Measurements from ENCODE around the gene ALAS2. TPM values are rescaled to one million over a fixed set of nuclear protein-coding genes. Genes with fewer than 3 reads are reported as not detected.

The ALAS2 gene
- total RNA-seq, 2 donors from 2014 or later: not detected

- no peak for ATAC-seq
- DNase-seq: no peak
- intact Hi-C loops (cut with DNase I, micrococcal nuclease): no loop called here
Measured at GRCh38 chrX:54961750-54962149, 69.0 kb downstream of the ALAS2 start.

Other genes with a start within 250 kb of the ALAS2 start
- not detected for gene ITIH6, start 232.7 kb downstream of the ALAS2 start, total RNA-seq
- gene MAGED2, start 223.2 kb downstream of the ALAS2 start, total RNA-seq: 10 to 100 TPM; 79.8 to 80.1 TPM
- gene TRO, start 110.2 kb downstream of the ALAS2 start, total RNA-seq: 1 to 10 TPM; 1.5 to 2.1 TPM
- under 1 TPM; 0.31 to 0.34 TPM for gene PFKFB1, start 36.8 kb downstream of the ALAS2 start, total RNA-seq
- 10 to 100 TPM; 20.8 to 22.1 TPM for gene APEX2, start 30.6 kb downstream of the ALAS2 start, total RNA-seq
- gene PAGE2B, start 44.1 kb upstream of the ALAS2 start, total RNA-seq: not detected
- gene PAGE2, start 58.0 kb upstream of the ALAS2 start, total RNA-seq: not detected
- not detected for gene PAGE5, start 189.4 kb upstream of the ALAS2 start, total RNA-seq
- not detected for gene PAGE3, start 233.9 kb upstream of the ALAS2 start, total RNA-seq